Mucosa of descending colon (tissue), 3 donors: Measurements from ENCODE around the gene HMSD. TPM values are rescaled to one million over a fixed set of nuclear protein-coding genes. Genes with fewer than 3 reads are reported as not detected.

Experiments used
- ATAC-seq: fragments of 200-7000 bp; cut with Tn5 transposase; one replicate; pipeline ENCODE4 v1.9.1; 2020; ENCODE audit warnings: mild to moderate bottlenecking, moderate library complexity
- DNase-seq, 3 donors: peaks; one replicate each; pipeline ENCODE4 v3.0.0-alpha.2; 2020
- H3K36me3 ChIP-seq: fragments of 200-600 bp; one replicate; pipeline ENCODE4 v1.8.0; 2021; ENCODE audit warnings: low read depth, mild to moderate bottlenecking
- H3K4me1 ChIP-seq: fragments of 200-600 bp; one replicate; pipeline ENCODE4 v1.8.0; 2021; ENCODE audit warnings: low read depth, mild to moderate bottlenecking
- H3K4me3 ChIP-seq: fragments of 200-600 bp; one replicate; pipeline ENCODE4 v1.8.0; 2021; ENCODE audit warnings: mild to moderate bottlenecking
- H3K9me3 ChIP-seq: fragments of 200-600 bp; one replicate; pipeline ENCODE4 v1.8.0; 2021; ENCODE audit warnings: mild to moderate bottlenecking
- intact Hi-C, 2 donors: fragments of 100-400 bp; cut with DNase I in 1 of 2; cut with micrococcal nuclease in 1 of 2; formaldehyde crosslinking; loops; one replicate each; pipeline versions ENCODE4 v1.11.0 to v1.11.1; 2022; cut with DNase I, micrococcal nuclease
- total RNA-seq, 3 donors: library from RNA; stranded (reverse); fragmentation: NEBNext Ultra II Directional in 2 of 3; extraction: Animal tissue kit (Norgen Biotek cat#: 25700) in 2 of 3; gene quantifications; one replicate each; pipeline versions ENCODE4 v1.2.1 to v1.2.4, GENCODE V29; 2021 to 2023
- TF ChIP-seq, protein P1 (sequence below): fragments of 200-600 bp; IDR thresholded peaks from one replicate; pipeline ENCODE4 v1.8.0; 2022; ENCODE audit warnings: antibody characterized with exemption, mild to moderate bottlenecking
- donor health status: DM: no; HTN: no; CAD: no; lungs with moderate emphysema.
- donor health status: DM: no; HTN: no; CAD: no.
- donor health status: DM: no; HTN: yes; CAD: no.

HMSD gene
- total RNA-seq, 3 donors from 2014 or later: 0.22 to 0.38 TPM; not detected in 1

DNA sequence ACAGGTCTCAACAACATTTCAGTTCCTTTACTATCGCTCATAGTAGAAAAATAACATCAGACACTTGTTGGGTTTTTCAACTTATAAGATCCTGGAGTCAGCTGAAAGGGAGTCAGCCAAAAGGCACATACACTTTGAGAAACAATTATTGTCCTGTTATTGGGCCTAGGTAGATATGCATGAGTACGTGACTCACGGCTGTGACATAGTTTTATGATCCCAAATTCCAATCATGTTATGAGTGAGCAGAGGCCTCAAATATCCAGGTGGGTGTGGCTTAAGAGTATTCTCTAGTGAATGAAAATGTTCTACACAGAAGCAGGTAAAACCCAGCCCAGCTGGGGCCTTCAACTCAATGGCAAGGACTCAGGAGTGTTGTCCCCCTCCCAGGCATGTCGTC lies 47.9 kb downstream of the HMSD start:
- ATAC-seq (peak; percentile 73), DNase-seq (no peak)
- intact Hi-C loops: no loop called here
- TF ChIP-seq, protein P1, sequence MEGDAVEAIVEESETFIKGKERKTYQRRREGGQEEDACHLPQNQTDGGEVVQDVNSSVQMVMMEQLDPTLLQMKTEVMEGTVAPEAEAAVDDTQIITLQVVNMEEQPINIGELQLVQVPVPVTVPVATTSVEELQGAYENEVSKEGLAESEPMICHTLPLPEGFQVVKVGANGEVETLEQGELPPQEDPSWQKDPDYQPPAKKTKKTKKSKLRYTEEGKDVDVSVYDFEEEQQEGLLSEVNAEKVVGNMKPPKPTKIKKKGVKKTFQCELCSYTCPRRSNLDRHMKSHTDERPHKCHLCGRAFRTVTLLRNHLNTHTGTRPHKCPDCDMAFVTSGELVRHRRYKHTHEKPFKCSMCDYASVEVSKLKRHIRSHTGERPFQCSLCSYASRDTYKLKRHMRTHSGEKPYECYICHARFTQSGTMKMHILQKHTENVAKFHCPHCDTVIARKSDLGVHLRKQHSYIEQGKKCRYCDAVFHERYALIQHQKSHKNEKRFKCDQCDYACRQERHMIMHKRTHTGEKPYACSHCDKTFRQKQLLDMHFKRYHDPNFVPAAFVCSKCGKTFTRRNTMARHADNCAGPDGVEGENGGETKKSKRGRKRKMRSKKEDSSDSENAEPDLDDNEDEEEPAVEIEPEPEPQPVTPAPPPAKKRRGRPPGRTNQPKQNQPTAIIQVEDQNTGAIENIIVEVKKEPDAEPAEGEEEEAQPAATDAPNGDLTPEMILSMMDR: no peak
- Histone ChIP-seq H3K4me1 (no peaks in the 10 kb centered on the region), H3K4me3 (no peak overlapping the region), H3K36me3 (no peaks in the 10 kb centered on the region), H3K9me3 (no peaks in the 10 kb centered on the region)

DNA sequence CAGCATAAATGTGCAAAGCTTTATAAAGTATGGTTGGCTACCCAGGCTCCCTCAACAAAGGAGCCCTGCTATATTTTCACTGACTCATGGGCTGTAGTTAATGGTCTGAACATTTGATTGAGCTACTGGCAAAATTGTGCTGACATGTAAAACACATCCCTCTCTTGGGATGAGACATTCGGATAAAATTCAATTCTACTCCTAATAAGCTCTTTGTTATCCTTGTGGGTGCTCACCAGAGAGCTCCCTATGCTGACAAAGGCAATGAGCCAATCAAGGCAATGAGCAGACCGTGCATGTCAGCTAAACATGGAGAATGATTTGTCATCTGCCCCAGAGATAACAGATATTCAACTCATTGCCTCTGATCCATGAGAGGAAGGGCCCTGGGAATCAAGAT lies 48.5 kb downstream of the HMSD start:
- no peaks in the 10 kb centered on the region for H3K4me1 ChIP-seq
- no peaks in the 10 kb centered on the region for H3K36me3 ChIP-seq
- H3K9me3 ChIP-seq: no peaks in the 10 kb centered on the region
- no peak for DNase-seq
- intact Hi-C loops: no loop called here
- TF ChIP-seq, protein P1: no peak
- H3K4me3 ChIP-seq: no peak overlapping the region
- no peak for ATAC-seq

GRCh38 chr18:63999871-64000270 lies 50.8 kb downstream of the HMSD start:
- TF ChIP-seq, protein P1: no peak
- intact Hi-C loops: no loop called here
- H3K4me1 ChIP-seq: no peaks in the 10 kb centered on the region
- H3K9me3 ChIP-seq: no peaks in the 10 kb centered on the region
- no peaks in the 10 kb centered on the region for H3K36me3 ChIP-seq
- ATAC-seq: no peak
- H3K4me3 ChIP-seq: no peak overlapping the region
- DNase-seq: no peak

GRCh38 chr18:64002581-64002980 lies 53.5 kb downstream of the HMSD start:
- Histone ChIP-seq H3K9me3 (no peaks in the 10 kb centered on the region), H3K4me1 (no peaks in the 10 kb centered on the region), H3K4me3 (no peak overlapping the region), H3K36me3 (no peaks in the 10 kb centered on the region)
- intact Hi-C loops: no loop called here
- TF ChIP-seq, protein P1: no peak
- no peak for DNase-seq
- ATAC-seq: no peak

GRCh38 chr18:64009305-64009704 lies 60.2 kb downstream of the HMSD start:
- Histone ChIP-seq H3K4me1 (no peaks in the 10 kb centered on the region), H3K4me3 (no peak overlapping the region), H3K9me3 (no peaks in the 10 kb centered on the region), H3K36me3 (no peaks in the 10 kb centered on the region)
- DNase-seq: no peak
- TF ChIP-seq, protein P1: no peak
- ATAC-seq: no peak
- intact Hi-C loops: no loop called here

Other genes starting within 250 kb of the HMSD start
- gene SERPINB11, start 246.3 kb upstream of the HMSD start, total RNA-seq: not detected
- gene SERPINB7, start 173.9 kb upstream of the HMSD start, total RNA-seq: not detected
- gene SERPINB2, start 61.6 kb upstream of the HMSD start, total RNA-seq: not detected
- not detected for gene SERPINB10, start 41.3 kb upstream of the HMSD start, total RNA-seq
- gene SERPINB8, start 20.8 kb downstream of the HMSD start, total RNA-seq: 10 to 100 TPM; 10.7 to 27.3 (median 12.3) TPM
- gene LINC00305, start 199.8 kb downstream of the HMSD start, total RNA-seq: not detected